Measurements from ENCODE around the gene OR2S2.
"Not testable (repeated sequence)": the region's sequence is repeated elsewhere in the genome, so short reads cannot be mapped to it uniquely, and the experiment has no call there.

OR2S2 gene

GRCh38 chr9:35998333-35998732 is 40.4 kb upstream of the OR2S2 start:
- TF ChIP-seq CTCF (IDR thresholded peaks at IDR 0.05), result no peak
- H2AFZ ChIP-seq, result no peak overlapping the region
- H3K4me2 ChIP-seq (ENCODE audit: low read length), result no peak overlapping the region
- H3K79me2 ChIP-seq, result no peaks in the 10 kb centered on the region
- H3K36me3 ChIP-seq (ENCODE audit: control insufficient read depth, insufficient read depth, low read length), result no peaks in the 10 kb centered on the region
- no peaks in the 10 kb centered on the region for H3K4me1 ChIP-seq
- no peak overlapping the region for H3K4me3 ChIP-seq (ENCODE audit: low read depth, low read length)
- H3K9me3 ChIP-seq (ENCODE audit: control insufficient read depth, low read length), result no peaks in the 10 kb centered on the region
- no peak overlapping the region for H3K9ac ChIP-seq
- no peaks in the 10 kb centered on the region for H3K27me3 ChIP-seq (ENCODE audit: control insufficient read depth, insufficient read depth, low read length)
- no peak overlapping the region for H3K27ac ChIP-seq

- H3K4me2 ChIP-seq (ENCODE audit: low read length); H3K79me2 ChIP-seq; H2AFZ ChIP-seq; H3K27me3 ChIP-seq (ENCODE audit: control insufficient read depth, insufficient read depth, low read length); H3K4me1 ChIP-seq; H3K9ac ChIP-seq; H3K9me3 ChIP-seq (ENCODE audit: control insufficient read depth, low read length); H3K27ac ChIP-seq; H3K36me3 ChIP-seq (ENCODE audit: control insufficient read depth, insufficient read depth, low read length); H3K4me3 ChIP-seq (ENCODE audit: low read depth, low read length): not testable (repeated sequence)
These were observed 39.1 kb upstream of the OR2S2 start for GRCh38 chr9:35997016-35997415.

DNA sequence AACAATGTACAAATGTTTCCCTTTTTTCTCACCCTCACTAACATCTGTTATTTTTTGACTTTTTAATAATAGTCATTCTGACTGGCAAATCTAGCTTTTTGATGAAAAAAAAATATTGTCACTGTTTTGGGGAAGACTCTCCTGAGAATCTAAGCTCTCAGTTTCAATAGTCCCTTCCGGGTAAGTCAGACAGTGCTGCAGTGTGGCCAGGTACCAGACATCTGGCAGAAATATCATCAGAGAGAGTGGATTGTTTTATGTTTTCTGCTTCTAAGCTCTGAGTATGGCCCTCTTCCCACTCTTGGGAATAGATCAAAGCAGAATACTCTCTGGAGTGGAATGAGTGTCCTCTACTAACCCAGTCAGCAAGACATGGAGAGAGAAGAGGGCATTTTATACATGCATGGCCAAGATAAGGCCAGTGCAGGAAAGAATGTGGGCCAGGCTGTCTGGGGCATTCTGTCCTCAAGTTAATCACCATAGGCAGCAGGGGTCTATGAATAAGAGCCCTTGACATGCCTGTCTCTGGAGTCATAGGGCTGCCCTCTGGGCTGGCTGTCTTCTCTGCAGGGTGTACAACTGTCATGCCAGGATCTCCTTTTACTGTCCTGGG is 38.5 kb upstream of the OR2S2 start:
- Histone ChIP-seq H3K4me1 (no peaks in the 10 kb centered on the region), H3K27me3 (ENCODE audit: control insufficient read depth, insufficient read depth, low read length) (no peaks in the 10 kb centered on the region), H3K79me2 (no peaks in the 10 kb centered on the region), H3K4me3 (ENCODE audit: low read depth, low read length) (no peak overlapping the region), H3K36me3 (ENCODE audit: control insufficient read depth, insufficient read depth, low read length) (no peaks in the 10 kb centered on the region), H3K4me2 (ENCODE audit: low read length) (no peak overlapping the region), H3K27ac (no peak overlapping the region), H3K9me3 (ENCODE audit: control insufficient read depth, low read length) (no peaks in the 10 kb centered on the region), H2AFZ (no peak overlapping the region), H3K9ac (no peak overlapping the region)
- TF ChIP-seq CTCF (IDR thresholded peaks at IDR 0.05), result no peak

- Histone ChIP-seq H3K9ac (no peak overlapping the region), H3K79me2 (no peaks in the 10 kb centered on the region), H3K4me3 (ENCODE audit: low read depth, low read length) (no peak overlapping the region), H3K4me2 (ENCODE audit: low read length) (no peak overlapping the region), H2AFZ (no peak overlapping the region), H3K9me3 (ENCODE audit: control insufficient read depth, low read length) (no peaks in the 10 kb centered on the region), H3K27me3 (ENCODE audit: control insufficient read depth, insufficient read depth, low read length) (no peaks in the 10 kb centered on the region), H3K4me1 (no peaks in the 10 kb centered on the region), H3K36me3 (ENCODE audit: control insufficient read depth, insufficient read depth, low read length) (no peaks in the 10 kb centered on the region), H3K27ac (no peak overlapping the region)
- no peak for TF ChIP-seq CTCF (IDR thresholded peaks at IDR 0.05)
These were observed 37.0 kb upstream of the OR2S2 start for GRCh38 chr9:35994959-35995358.

DNA sequence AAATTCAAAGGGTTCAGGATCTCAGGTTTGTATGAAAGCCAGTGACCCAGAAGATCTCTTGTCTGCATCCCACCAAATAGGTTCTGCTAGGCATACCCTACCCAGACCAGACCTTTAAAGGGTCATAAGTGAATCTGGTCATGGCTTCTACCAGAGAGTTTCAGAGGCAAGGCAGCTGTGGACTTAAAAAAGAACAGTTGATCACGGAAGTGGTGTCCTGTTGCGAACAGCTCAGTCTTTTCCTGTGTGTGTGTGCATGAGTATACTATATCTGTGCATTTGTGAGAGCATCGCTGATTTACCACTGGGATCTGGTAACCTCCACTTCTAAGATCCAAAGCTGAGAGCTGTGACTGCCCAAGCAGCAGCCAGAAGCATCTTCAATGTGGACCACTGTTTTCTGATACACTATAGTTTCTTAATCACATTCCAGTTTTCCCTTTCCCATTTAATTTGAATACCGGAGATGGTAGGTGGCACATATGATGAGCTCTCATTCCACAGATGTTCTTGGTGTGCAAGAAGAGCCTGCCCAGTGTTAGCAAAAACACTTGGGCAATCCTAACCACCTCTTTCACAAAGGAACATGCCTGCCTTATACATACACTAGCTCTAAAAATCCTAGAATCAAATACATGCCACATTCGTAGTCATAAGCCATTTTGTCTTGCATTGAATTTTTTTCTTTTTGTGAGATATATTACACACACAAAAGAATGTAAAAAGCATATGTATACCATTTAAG is 36.2 kb upstream of the OR2S2 start:
- Histone ChIP-seq H3K79me2 (no peaks in the 10 kb centered on the region), H3K9ac (no peak overlapping the region), H2AFZ (no peak overlapping the region), H3K4me1 (no peaks in the 10 kb centered on the region), H3K36me3 (ENCODE audit: control insufficient read depth, insufficient read depth, low read length) (no peaks in the 10 kb centered on the region), H3K27me3 (ENCODE audit: control insufficient read depth, insufficient read depth, low read length) (no peaks in the 10 kb centered on the region), H3K4me2 (ENCODE audit: low read length) (no peak overlapping the region), H3K4me3 (ENCODE audit: low read depth, low read length) (no peak overlapping the region), H3K9me3 (ENCODE audit: control insufficient read depth, low read length) (no peaks in the 10 kb centered on the region), H3K27ac (no peak overlapping the region)
- no peak for TF ChIP-seq CTCF (IDR thresholded peaks at IDR 0.05)

- H3K36me3 ChIP-seq (ENCODE audit: control insufficient read depth, insufficient read depth, low read length); H3K79me2 ChIP-seq; H3K4me2 ChIP-seq (ENCODE audit: low read length); H3K9me3 ChIP-seq (ENCODE audit: control insufficient read depth, low read length); H3K4me1 ChIP-seq; H2AFZ ChIP-seq; H3K27ac ChIP-seq; H3K27me3 ChIP-seq (ENCODE audit: control insufficient read depth, insufficient read depth, low read length); H3K4me3 ChIP-seq (ENCODE audit: low read depth, low read length); H3K9ac ChIP-seq: not testable (repeated sequence)
These were observed 35.2 kb upstream of the OR2S2 start for GRCh38 chr9:35993136-35993535.
